ENCODE results near the gene VCL.
"Not testable (repeated sequence)": the region's sequence is repeated elsewhere in the genome, so short reads cannot be mapped to it uniquely, and the experiment has no call there.

DNA sequence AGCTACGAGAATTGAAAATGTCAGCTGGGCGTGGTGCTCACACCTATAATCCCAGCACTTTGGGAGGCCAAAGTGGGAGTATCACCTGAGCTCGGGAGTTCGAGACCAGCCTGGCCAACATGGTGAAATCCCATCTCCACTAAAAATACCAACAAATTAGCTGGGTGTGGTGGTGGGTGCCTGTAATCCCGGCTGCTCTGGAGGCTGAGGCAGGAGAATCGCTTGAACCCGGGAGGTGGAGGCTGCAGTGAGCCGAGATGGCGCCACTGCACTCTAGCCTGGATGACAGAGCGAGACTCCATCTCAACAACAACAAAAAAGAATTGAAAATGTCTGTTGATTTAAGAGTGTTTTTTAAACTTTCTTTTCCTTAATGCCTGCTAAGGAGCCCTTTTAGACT, 149.1 kb downstream of the VCL start:
- TF ChIP-seq, protein P1, sequence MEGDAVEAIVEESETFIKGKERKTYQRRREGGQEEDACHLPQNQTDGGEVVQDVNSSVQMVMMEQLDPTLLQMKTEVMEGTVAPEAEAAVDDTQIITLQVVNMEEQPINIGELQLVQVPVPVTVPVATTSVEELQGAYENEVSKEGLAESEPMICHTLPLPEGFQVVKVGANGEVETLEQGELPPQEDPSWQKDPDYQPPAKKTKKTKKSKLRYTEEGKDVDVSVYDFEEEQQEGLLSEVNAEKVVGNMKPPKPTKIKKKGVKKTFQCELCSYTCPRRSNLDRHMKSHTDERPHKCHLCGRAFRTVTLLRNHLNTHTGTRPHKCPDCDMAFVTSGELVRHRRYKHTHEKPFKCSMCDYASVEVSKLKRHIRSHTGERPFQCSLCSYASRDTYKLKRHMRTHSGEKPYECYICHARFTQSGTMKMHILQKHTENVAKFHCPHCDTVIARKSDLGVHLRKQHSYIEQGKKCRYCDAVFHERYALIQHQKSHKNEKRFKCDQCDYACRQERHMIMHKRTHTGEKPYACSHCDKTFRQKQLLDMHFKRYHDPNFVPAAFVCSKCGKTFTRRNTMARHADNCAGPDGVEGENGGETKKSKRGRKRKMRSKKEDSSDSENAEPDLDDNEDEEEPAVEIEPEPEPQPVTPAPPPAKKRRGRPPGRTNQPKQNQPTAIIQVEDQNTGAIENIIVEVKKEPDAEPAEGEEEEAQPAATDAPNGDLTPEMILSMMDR (IDR thresholded peaks at IDR 0.05; ENCODE audit: low read depth, low read length), result not testable (repeated sequence)
- TF ChIP-seq, protein P2, sequence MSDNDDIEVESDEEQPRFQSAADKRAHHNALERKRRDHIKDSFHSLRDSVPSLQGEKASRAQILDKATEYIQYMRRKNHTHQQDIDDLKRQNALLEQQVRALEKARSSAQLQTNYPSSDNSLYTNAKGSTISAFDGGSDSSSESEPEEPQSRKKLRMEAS (IDR thresholded peaks at IDR 0.05; ENCODE audit: low read depth, low read length), result not testable (repeated sequence)
- TF ChIP-seq POLR2A (IDR thresholded peaks at IDR 0.05; ENCODE audit: extremely low read depth, insufficient read length), result not testable (repeated sequence)
